H9 (cell line): ENCODE results near the gene ACTA1. TPM values are rescaled to one million over a fixed set of nuclear protein-coding genes. Genes with fewer than 3 reads are reported as not detected.

Source experiments
- DNase-seq: peaks from one replicate; pipeline ENCODE4 v3.0.0-alpha.2; 2017
- H2AFZ ChIP-seq: one replicate; pipeline ENCODE4 v1.6.1; 2013; ENCODE audit warnings: mild to moderate bottlenecking, low read length, control low read depth, moderate library complexity
- H2AK5ac ChIP-seq: 2 replicates; pipeline ENCODE4 v1.6.1; 2013; ENCODE audit warnings: low read length, control low read depth, mixed read lengths; ENCODE audit not compliant: insufficient read length
- H2BK120ac ChIP-seq: one replicate; pipeline ENCODE4 v1.6.1; 2013; ENCODE audit warnings: low read depth, mild to moderate bottlenecking, low read length, control low read depth, inconsistent platforms; ENCODE audit not compliant: poor library complexity, severe bottlenecking
- H2BK12ac ChIP-seq: 2 replicates; pipeline ENCODE4 v1.6.1; 2013; ENCODE audit warnings: low read length, control low read depth, mixed read lengths, low read depth; ENCODE audit not compliant: insufficient read length
- H2BK15ac ChIP-seq: 2 replicates; pipeline ENCODE4 v1.6.1; 2013; ENCODE audit warnings: low read depth, low read length, control low read depth
- H2BK20ac ChIP-seq: one replicate; pipeline ENCODE4 v1.6.1; 2013; ENCODE audit warnings: low read depth, mild to moderate bottlenecking, low read length, control low read depth, inconsistent platforms; ENCODE audit not compliant: poor library complexity, severe bottlenecking
- H2BK5ac ChIP-seq: 2 replicates; pipeline ENCODE4 v1.6.1; 2013; ENCODE audit warnings: low read length, control low read depth, mixed read lengths; ENCODE audit not compliant: insufficient read length
- H3K14ac ChIP-seq: 2 replicates; pipeline ENCODE4 v1.6.1; 2013; ENCODE audit warnings: low read length, control low read depth; ENCODE audit not compliant: insufficient read depth
- H3K18ac ChIP-seq: 2 replicates; pipeline ENCODE4 v1.6.1; 2013; ENCODE audit warnings: low read depth, mild to moderate bottlenecking, mixed read lengths, low read length, control low read depth; ENCODE audit not compliant: insufficient read length
- H3K23ac ChIP-seq: 2 replicates; pipeline ENCODE4 v1.6.1; 2013; ENCODE audit warnings: low read length, control low read depth, mixed read lengths, low read depth; ENCODE audit not compliant: insufficient read length
- H3K23me2 ChIP-seq: 2 replicates; pipeline ENCODE4 v1.6.1; 2013; ENCODE audit warnings: low read depth, mild to moderate bottlenecking, mixed read lengths, low read length, control low read depth; ENCODE audit not compliant: insufficient read length, poor library complexity, severe bottlenecking
- H3K27ac ChIP-seq: 2 replicates; pipeline ENCODE4 v1.5.1; 2013; ENCODE audit warnings: low read length, control low read depth, mixed read lengths, low read depth; ENCODE audit not compliant: insufficient read length
- H3K27me3 ChIP-seq: 2 replicates; pipeline ENCODE4 v1.6.1; 2013; ENCODE audit warnings: low read length, control low read depth, inconsistent platforms; ENCODE audit not compliant: insufficient read depth
- H3K4ac ChIP-seq: 2 replicates; pipeline ENCODE4 v1.6.1; 2013; ENCODE audit warnings: low read depth, mild to moderate bottlenecking, control low read depth, inconsistent platforms, low read length, moderate library complexity
- H3K4me1 ChIP-seq: 2 replicates; pipeline ENCODE4 v1.6.1; 2013; ENCODE audit warnings: low read length, control low read depth, inconsistent platforms; ENCODE audit not compliant: insufficient read depth
- H3K4me2 ChIP-seq: 2 replicates; pipeline ENCODE4 v1.6.1; 2013; ENCODE audit warnings: low read length, control low read depth, mixed read lengths; ENCODE audit not compliant: insufficient read length, insufficient read depth
- H3K56ac ChIP-seq: 2 replicates; pipeline ENCODE4 v1.6.1; 2013; ENCODE audit warnings: low read depth, mild to moderate bottlenecking, mixed read lengths, low read length, control low read depth; ENCODE audit not compliant: insufficient read length
- H3K79me1 ChIP-seq: 2 replicates; pipeline ENCODE4 v1.6.1; 2013; ENCODE audit warnings: low read depth, mild to moderate bottlenecking, moderate library complexity, low read length, control low read depth, inconsistent platforms; ENCODE audit not compliant: insufficient read depth, poor library complexity, severe bottlenecking
- H3K79me2 ChIP-seq: 2 replicates; pipeline ENCODE4 v1.6.1; 2013; ENCODE audit warnings: low read length, control low read depth, inconsistent platforms; ENCODE audit not compliant: insufficient read depth
- H3K9ac ChIP-seq: 2 replicates; pipeline ENCODE4 v1.6.1; 2013; ENCODE audit warnings: low read length, control low read depth, mixed read lengths; ENCODE audit not compliant: insufficient read length; ENCODE audit errors: extremely low read depth
- H3K9me3 ChIP-seq: one replicate; pipeline ENCODE4 v1.6.1; 2013; ENCODE audit warnings: low read depth, low read length, inconsistent platforms; ENCODE audit not compliant: control insufficient read depth
- H3T11ph ChIP-seq: one replicate; pipeline ENCODE4 v1.6.1; 2013; ENCODE audit warnings: mild to moderate bottlenecking, low read length, control low read depth, inconsistent platforms
- H4K20me1 ChIP-seq: one replicate; pipeline ENCODE4 v1.6.1; 2013; ENCODE audit not compliant: control insufficient read depth, insufficient read length, insufficient read depth
- H4K5ac ChIP-seq: 2 replicates; pipeline ENCODE4 v1.6.1; 2013; ENCODE audit warnings: low read depth, mild to moderate bottlenecking, mixed read lengths, low read length, control low read depth; ENCODE audit not compliant: insufficient read length
- H4K8ac ChIP-seq: replicated peaks from 2 replicates; pipeline ENCODE4 v1.6.1; 2013; ENCODE audit warnings: low read length, control low read depth, mixed read lengths, low read depth; ENCODE audit not compliant: insufficient read length
- H4K91ac ChIP-seq: 2 replicates; pipeline ENCODE4 v1.6.1; 2013; ENCODE audit warnings: low read depth, mild to moderate bottlenecking, moderate library complexity, mixed read lengths, low read length, control low read depth; ENCODE audit not compliant: insufficient read length
- H3K27ac Mint-ChIP-seq, 3 experiments: 2 replicates in 2 of 3; 3 replicates in 1 of 3; pipeline ENCODE4 v1.8.0; 2020 to 2021; ENCODE audit warnings: mixed read lengths in 3 of 3, mild to moderate bottlenecking in 1 of 3, moderate library complexity in 1 of 3
- H3K27me3 Mint-ChIP-seq: 2 replicates; pipeline ENCODE4 v1.8.0; 2021; ENCODE audit warnings: low read depth, mild to moderate bottlenecking, moderate library complexity, mixed read lengths
- H3K36me3 Mint-ChIP-seq, 3 experiments: 2 replicates in 2 of 3; 3 replicates in 1 of 3; pipeline ENCODE4 v1.8.0; 2020 to 2021; ENCODE audit warnings: low read depth in 3 of 3, mixed read lengths in 3 of 3; ENCODE audit not compliant: insufficient read depth in 1 of 3
- H3K4me1 Mint-ChIP-seq, 2 experiments: 2 replicates each; pipeline ENCODE4 v1.8.0; 2020; ENCODE audit warnings: mixed read lengths in 2 of 2
- H3K4me3 Mint-ChIP-seq, 2 experiments: 2 replicates in 1 of 2; 3 replicates in 1 of 2; pipeline ENCODE4 v1.8.0; 2020 to 2021; ENCODE audit warnings: mild to moderate bottlenecking in 2 of 2, mixed read lengths in 2 of 2, moderate library complexity in 1 of 2
- H3K9me3 Mint-ChIP-seq, 2 experiments: 2 replicates in 1 of 2; 3 replicates in 1 of 2; pipeline ENCODE4 v1.8.0; 2020; ENCODE audit warnings: mild to moderate bottlenecking in 2 of 2, mixed read lengths in 2 of 2, moderate library complexity in 1 of 2
- CTCF ChIP-seq: fragments of 200-600 bp; sonication (generic); conservative IDR thresholded peaks from 3 replicates; pipeline ENCODE4 v1.8.0; 2021; ENCODE audit warnings: antibody characterized with exemption, mild to moderate bottlenecking
- WGBS: extraction: QIAGEN DNeasy Blood & Tissue Kit; methylation state at CpG from one replicate; pipeline ENCODE4 v1.1.7; 2013; ENCODE audit warnings: missing lambda C conversion rate, low lambda C conversion rate, mixed read lengths; ENCODE audit not compliant: insufficient read length; ENCODE audit errors: extremely low coverage; 5-methylcytosine and 5-hydroxymethylcytosine counted together
- total RNA-seq: library from RNA; stranded (reverse); gene quantifications from 2 replicates; pipeline ENCODE4 v1.2.1, GENCODE V29; 2021

The ACTA1 gene
- total RNA-seq, 1 experiment from 2014 or later, result 48.5 TPM

- Mint-ChIP-seq H3K27me3 (peaks cover 64% of the 10 kb centered on the region), H3K4me3 (no peak overlapping the region)
- H3K27me3 ChIP-seq, result peaks cover 12% of the 10 kb centered on the region; the same call in 1 of the 2 replicates
Observed at GRCh38 chr1:229427572-229427971, 6.3 kb downstream of the ACTA1 start.

More at GRCh38 chr1:229427572-229427971, 6.3 kb downstream of the ACTA1 start:
- H3K4ac ChIP-seq, result no peak overlapping the region
- Mint-ChIP-seq H3K9me3 (peaks cover 18 to 29% of the 10 kb centered on the region in 2 experiments), H3K36me3 (peaks cover 2 to 16% (median 10%) of the 10 kb centered on the region in 3 experiments; a peak in 6 of 7 replicates), H3K4me1 (peaks cover 17 to 18% of the 10 kb centered on the region in 2 experiments), H3K27ac (no peak overlapping the region)
- no peaks in the 10 kb centered on the region for H3K9me3 ChIP-seq
- no peak for TF ChIP-seq CTCF
- H2BK20ac ChIP-seq, result no peak overlapping the region
- no peak overlapping the region for H2BK120ac ChIP-seq
- no peak overlapping the region for H3K4me2 ChIP-seq
- no peak overlapping the region for H3K18ac ChIP-seq
- no CpG with 5 or more reads among the region's 3 CpGs for WGBS
- no peak overlapping the region for H3K23ac ChIP-seq
- H2BK12ac ChIP-seq, result no peak overlapping the region
- no peak overlapping the region for H4K91ac ChIP-seq
- H3K14ac ChIP-seq, result no peak overlapping the region
- H4K5ac ChIP-seq, result no peak overlapping the region
- no peak overlapping the region for H3K9ac ChIP-seq
- no peaks in the 10 kb centered on the region for H3K4me1 ChIP-seq
- no peak overlapping the region for H3T11ph ChIP-seq
- no peaks in the 10 kb centered on the region for H4K20me1 ChIP-seq
- no peak overlapping the region for H2AK5ac ChIP-seq
- DNase-seq, result no peak
- H3K79me2 ChIP-seq, result no peaks in the 10 kb centered on the region
- H3K23me2 ChIP-seq, result peaks cover 3% of the 10 kb centered on the region
- no peaks in the 10 kb centered on the region for H3K79me1 ChIP-seq
- H3K56ac ChIP-seq, result no peak overlapping the region
- H3K27ac ChIP-seq, result no peak overlapping the region
- no peak overlapping the region for H4K8ac ChIP-seq
- H2BK5ac ChIP-seq, result no peak overlapping the region
- no peak overlapping the region for H2BK15ac ChIP-seq
- no peak overlapping the region for H2AFZ ChIP-seq
